ENCODE measurements around the gene EXOC3L1.

- TF ChIP-seq CTCF (IDR thresholded peaks at IDR 0.05) (no peak), POLR2AphosphoS5 (IDR thresholded peaks at IDR 0.05; ENCODE audit: insufficient read depth in 1 of 2, low read depth in 1 of 2) (no peak), POLR2A (IDR thresholded peaks at IDR 0.05) (no peak)
Observed at GRCh38 chr16:67185651-67186134, 4.2 kb downstream of the EXOC3L1 start.

Data from vagina (tissue), 2 donors.